Panc1 (cell line): Measurements from ENCODE around the gene ELOVL6. TPM values are rescaled to one million over a fixed set of nuclear protein-coding genes. Genes with fewer than 3 reads are reported as not detected.

Experiments used
- ATAC-seq: fragments of 200-7000 bp; cut with Tn5 transposase; 2 replicates; pipeline ENCODE4 v1.9.1; 2020; ENCODE audit warnings: mild to moderate bottlenecking, moderate library complexity
- BruUV-seq: library from RNA; stranded (reverse); fragments of 400-500 nt; replicated peaks from 2 replicates; lab custom pipeline; 2021; lab: Mats Ljungman, UMichigan
- CTCF ChIA-PET: fragments of 300-600 bp; sonication (Branson Sonifier 250); formaldehyde crosslinking; loops from one replicate; lab custom pipeline; 2022; ENCODE audit warnings: antibody characterized with exemption; lab: Charles Lee
- POLR2A ChIA-PET: fragments of 300-600 bp; sonication (Branson Sonifier 250); formaldehyde crosslinking; loops from one replicate; lab custom pipeline; 2022; ENCODE audit warnings: antibody characterized with exemption; lab: Charles Lee
- DNase-seq: peaks from one replicate; pipeline ENCODE4 v3.0.0-alpha.2; 2010; ENCODE audit warnings: low read depth, low spot score
- H3K27ac ChIP-seq: 2 replicates; pipeline ENCODE4 v1.5.1; 2011; ENCODE audit warnings: mild to moderate bottlenecking, low read length, inconsistent platforms
- H3K27me3 ChIP-seq: fragments of 200-500 bp; sonication (Bioruptor generic); 2 replicates; pipeline ENCODE4 v1.6.0; 2014; ENCODE audit warnings: low read length, inconsistent platforms; ENCODE audit not compliant: control insufficient read depth, insufficient read depth
- H3K36me3 ChIP-seq: fragments of 200-500 bp; sonication (Bioruptor generic); 2 replicates; pipeline ENCODE4 v1.5.1; 2014; ENCODE audit warnings: inconsistent platforms, mild to moderate bottlenecking, low read length, moderate library complexity; ENCODE audit not compliant: control insufficient read depth, insufficient read depth
- H3K4me1 ChIP-seq: 2 replicates; pipeline ENCODE4 v1.5.1; 2011; ENCODE audit warnings: inconsistent platforms, mild to moderate bottlenecking, low read length, moderate library complexity; ENCODE audit not compliant: control insufficient read depth, insufficient read depth
- H3K4me3 ChIP-seq, 2 experiments: 2 replicates each; pipeline ENCODE4 v1.5.1; 2011 to 2012; ENCODE audit warnings: low read depth in 2 of 2, low read length in 2 of 2, mild to moderate bottlenecking in 2 of 2, inconsistent platforms in 1 of 2, moderate library complexity in 1 of 2
- H3K9me3 ChIP-seq: fragments of 200-500 bp; sonication (Bioruptor generic); 2 replicates; pipeline ENCODE4 v1.5.1; 2014; ENCODE audit warnings: low read depth, mild to moderate bottlenecking, inconsistent platforms, low read length, moderate library complexity; ENCODE audit not compliant: control insufficient read depth, insufficient read depth
- POLR2AphosphoS5 ChIP-seq: IDR thresholded peaks from 2 replicates; pipeline ENCODE4 v1.6.1; 2012; ENCODE audit warnings: mild to moderate bottlenecking, low read depth, low read length, moderate library complexity
- SIN3A ChIP-seq: IDR thresholded peaks from 2 replicates; pipeline ENCODE4 v1.6.1; 2012; ENCODE audit warnings: low read depth, mild to moderate bottlenecking, low read length, moderate library complexity, borderline replicate concordance; ENCODE audit not compliant: insufficient read depth
- TCF7L2 ChIP-seq: IDR thresholded peaks from 2 replicates; pipeline ENCODE4 v1.6.1; 2011; ENCODE audit warnings: mild to moderate bottlenecking, low read depth, low read length, inconsistent platforms
- in situ Hi-C: cut with HindIII; loops from 2 replicates; pipeline ENCODE4 v1.10.0; 2016; ENCODE audit warnings: low sequenced_read_pairs, low pct_unique_long_range_greater_than_20kb
- intact Hi-C: fragments of 100-400 bp; cut with micrococcal nuclease; formaldehyde crosslinking; loops from one replicate; pipeline ENCODE4 v1.10.0; 2022; ENCODE audit not compliant: unreplicated experiment
- total RNA-seq: library from RNA; stranded (reverse); gene quantifications from one replicate; pipeline ENCODE4 v1.2.1, GENCODE V29; 2021; ENCODE audit not compliant: unreplicated experiment
- TF ChIP-seq, protein P1 (sequence below), 2 experiments: IDR thresholded peaks; 2 replicates each; pipeline ENCODE4 v1.6.1; 2011 to 2012; ENCODE audit warnings: low read depth in 2 of 2, control low read depth in 1 of 2, low read length in 1 of 2, mild to moderate bottlenecking in 1 of 2, moderate library complexity in 1 of 2; ENCODE audit not compliant: insufficient read depth in 1 of 2
- TF ChIP-seq, protein P2 (sequence below): fragments of 450-650 bp; IDR thresholded peaks from 2 replicates; pipeline ENCODE4 v1.5.1; 2017; ENCODE audit warnings: mild to moderate bottlenecking

ELOVL6 gene
- total RNA-seq, 1 experiment from 2014 or later: 0.54 TPM

DNA sequence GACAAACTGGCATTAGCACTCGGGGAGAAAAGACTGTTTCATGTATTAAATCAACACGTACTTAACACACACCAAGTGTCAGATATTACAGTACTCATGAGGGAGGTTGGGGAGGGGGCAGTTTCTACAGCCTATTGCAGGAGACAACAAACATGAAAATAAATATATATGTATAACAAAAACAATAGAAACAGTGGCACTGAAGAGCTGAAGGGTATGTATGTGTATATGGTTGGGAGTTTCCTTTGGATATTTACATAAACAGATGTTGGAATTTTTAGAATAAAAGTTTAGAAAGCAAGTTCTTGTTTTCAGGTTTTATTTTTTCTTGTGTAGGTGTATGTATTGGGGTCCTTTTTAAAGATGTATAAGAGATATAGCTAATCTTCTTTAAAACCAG lies 133.5 kb downstream of the ELOVL6 start:
- no peak for TF ChIP-seq SIN3A
- TF ChIP-seq, protein P1, sequence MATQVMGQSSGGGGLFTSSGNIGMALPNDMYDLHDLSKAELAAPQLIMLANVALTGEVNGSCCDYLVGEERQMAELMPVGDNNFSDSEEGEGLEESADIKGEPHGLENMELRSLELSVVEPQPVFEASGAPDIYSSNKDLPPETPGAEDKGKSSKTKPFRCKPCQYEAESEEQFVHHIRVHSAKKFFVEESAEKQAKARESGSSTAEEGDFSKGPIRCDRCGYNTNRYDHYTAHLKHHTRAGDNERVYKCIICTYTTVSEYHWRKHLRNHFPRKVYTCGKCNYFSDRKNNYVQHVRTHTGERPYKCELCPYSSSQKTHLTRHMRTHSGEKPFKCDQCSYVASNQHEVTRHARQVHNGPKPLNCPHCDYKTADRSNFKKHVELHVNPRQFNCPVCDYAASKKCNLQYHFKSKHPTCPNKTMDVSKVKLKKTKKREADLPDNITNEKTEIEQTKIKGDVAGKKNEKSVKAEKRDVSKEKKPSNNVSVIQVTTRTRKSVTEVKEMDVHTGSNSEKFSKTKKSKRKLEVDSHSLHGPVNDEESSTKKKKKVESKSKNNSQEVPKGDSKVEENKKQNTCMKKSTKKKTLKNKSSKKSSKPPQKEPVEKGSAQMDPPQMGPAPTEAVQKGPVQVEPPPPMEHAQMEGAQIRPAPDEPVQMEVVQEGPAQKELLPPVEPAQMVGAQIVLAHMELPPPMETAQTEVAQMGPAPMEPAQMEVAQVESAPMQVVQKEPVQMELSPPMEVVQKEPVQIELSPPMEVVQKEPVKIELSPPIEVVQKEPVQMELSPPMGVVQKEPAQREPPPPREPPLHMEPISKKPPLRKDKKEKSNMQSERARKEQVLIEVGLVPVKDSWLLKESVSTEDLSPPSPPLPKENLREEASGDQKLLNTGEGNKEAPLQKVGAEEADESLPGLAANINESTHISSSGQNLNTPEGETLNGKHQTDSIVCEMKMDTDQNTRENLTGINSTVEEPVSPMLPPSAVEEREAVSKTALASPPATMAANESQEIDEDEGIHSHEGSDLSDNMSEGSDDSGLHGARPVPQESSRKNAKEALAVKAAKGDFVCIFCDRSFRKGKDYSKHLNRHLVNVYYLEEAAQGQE (IDR thresholded peaks at IDR 0.05; ENCODE audit: insufficient read depth in 1 of 2, low read depth in 2 of 2, low read length in 1 of 2): no peak
- TF ChIP-seq, protein P2, sequence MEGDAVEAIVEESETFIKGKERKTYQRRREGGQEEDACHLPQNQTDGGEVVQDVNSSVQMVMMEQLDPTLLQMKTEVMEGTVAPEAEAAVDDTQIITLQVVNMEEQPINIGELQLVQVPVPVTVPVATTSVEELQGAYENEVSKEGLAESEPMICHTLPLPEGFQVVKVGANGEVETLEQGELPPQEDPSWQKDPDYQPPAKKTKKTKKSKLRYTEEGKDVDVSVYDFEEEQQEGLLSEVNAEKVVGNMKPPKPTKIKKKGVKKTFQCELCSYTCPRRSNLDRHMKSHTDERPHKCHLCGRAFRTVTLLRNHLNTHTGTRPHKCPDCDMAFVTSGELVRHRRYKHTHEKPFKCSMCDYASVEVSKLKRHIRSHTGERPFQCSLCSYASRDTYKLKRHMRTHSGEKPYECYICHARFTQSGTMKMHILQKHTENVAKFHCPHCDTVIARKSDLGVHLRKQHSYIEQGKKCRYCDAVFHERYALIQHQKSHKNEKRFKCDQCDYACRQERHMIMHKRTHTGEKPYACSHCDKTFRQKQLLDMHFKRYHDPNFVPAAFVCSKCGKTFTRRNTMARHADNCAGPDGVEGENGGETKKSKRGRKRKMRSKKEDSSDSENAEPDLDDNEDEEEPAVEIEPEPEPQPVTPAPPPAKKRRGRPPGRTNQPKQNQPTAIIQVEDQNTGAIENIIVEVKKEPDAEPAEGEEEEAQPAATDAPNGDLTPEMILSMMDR: no peak
- no peak for TF ChIP-seq POLR2AphosphoS5
- no peak for TF ChIP-seq TCF7L2
- intact Hi-C loops: no loop called here
- BruUV-seq: no TSS peak
- Histone ChIP-seq H3K27me3 (no peaks in the 10 kb centered on the region), H3K9me3 (no peaks in the 10 kb centered on the region), H3K36me3 (no peaks in the 10 kb centered on the region), H3K4me1 (no peaks in the 10 kb centered on the region), H3K4me3 (no peak overlapping the region), H3K27ac (no peak overlapping the region)
- ChIA-PET CTCF (no interaction called here), POLR2A (no interaction called here)
- in situ Hi-C loops: no loop called here
- ATAC-seq (no peak), DNase-seq (no peak)

DNA sequence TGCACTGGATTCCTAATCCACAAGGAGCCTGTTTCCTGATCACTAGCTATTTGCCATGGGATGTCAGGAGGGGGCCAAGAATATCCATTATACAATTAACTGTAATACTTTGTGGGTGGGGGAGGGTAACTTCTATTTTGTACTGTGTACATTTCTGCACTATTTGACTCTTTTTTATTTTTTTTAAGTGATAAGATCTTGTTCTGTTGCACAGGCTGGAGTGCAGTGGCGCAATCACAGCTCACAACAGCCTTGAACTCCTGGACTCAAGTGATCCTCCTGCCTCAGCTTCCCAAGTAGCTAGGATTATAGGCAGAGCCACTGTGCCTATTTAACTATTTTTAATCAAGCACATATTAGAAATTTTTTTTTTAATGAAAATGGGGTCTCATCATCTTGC lies 134.1 kb downstream of the ELOVL6 start:
- DNase-seq (no peak), ATAC-seq (no peak)
- ChIA-PET CTCF (no interaction called here), POLR2A (no interaction called here)
- BruUV-seq: no TSS peak
- H3K9me3 ChIP-seq: no peaks in the 10 kb centered on the region
- TF ChIP-seq SIN3A: no peak
- TF ChIP-seq, protein P2: no peak
- no peak for TF ChIP-seq TCF7L2
- TF ChIP-seq POLR2AphosphoS5: no peak
- TF ChIP-seq, protein P1 (IDR thresholded peaks at IDR 0.05; ENCODE audit: insufficient read depth in 1 of 2, low read depth in 2 of 2, low read length in 1 of 2): no peak
- in situ Hi-C loops (no loop called here), intact Hi-C loops (no loop called here)
- no peak overlapping the region for H3K27ac ChIP-seq
- no peak overlapping the region for H3K4me3 ChIP-seq
- H3K4me1 ChIP-seq: no peaks in the 10 kb centered on the region
- no peaks in the 10 kb centered on the region for H3K27me3 ChIP-seq
- H3K36me3 ChIP-seq: no peaks in the 10 kb centered on the region
